Measurements from ENCODE around the gene CDH4.

Gene CDH4

GRCh38 chr20:61251529-61252393 is at the start of gene CDH4:
CDH4 (plus strand) TSS chr20:61252261.
- no peak for DNase-seq (ENCODE audit: low read depth, low spot score)

- DNase-seq (ENCODE audit: low read depth, low spot score): no peak
Observed at GRCh38 chr20:61203320-61203719, 48.7 kb upstream of the CDH4 start.

DNA sequence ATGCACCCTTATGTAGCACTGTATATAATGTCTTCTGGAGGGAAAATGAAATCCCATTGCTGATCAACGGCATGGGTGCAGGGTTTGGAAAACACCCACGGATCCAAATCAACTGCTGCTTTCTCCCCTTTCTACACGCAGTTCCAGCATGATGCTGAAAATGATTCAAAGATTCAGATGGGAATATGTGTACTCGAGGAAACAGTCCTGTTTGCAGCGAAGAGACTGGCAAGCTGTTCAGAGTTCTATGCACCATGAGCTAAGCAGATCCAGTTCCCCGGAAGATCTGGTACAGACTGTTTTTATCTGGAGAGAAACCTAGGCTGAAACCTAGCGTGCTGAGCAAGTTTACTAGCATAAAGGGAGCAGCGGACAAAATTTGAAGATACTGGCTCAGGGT is 47.9 kb upstream of the CDH4 start:
- DNase-seq (ENCODE audit: low read depth, low spot score): no peak

DNA sequence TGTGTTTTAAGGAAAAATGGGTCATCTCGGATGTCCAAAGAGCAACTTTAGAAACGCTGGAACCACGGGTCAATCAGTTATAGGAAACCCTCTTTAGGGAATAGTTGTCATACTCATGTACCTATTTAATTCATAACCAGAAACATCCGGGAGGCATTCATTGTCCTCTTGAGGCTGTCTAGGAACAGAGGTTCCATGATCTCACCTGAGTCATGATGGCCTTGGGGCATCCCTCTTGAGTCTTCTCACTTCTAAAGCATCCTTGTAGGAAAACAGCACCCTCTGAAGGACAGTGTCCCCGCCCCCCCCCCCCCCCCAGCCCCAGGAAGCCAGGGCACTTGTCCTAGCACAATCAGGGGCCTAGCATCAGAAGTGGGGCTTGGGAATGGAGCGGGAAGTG is 46.3 kb upstream of the CDH4 start:
- no peak for DNase-seq (ENCODE audit: low read depth, low spot score)

DNA sequence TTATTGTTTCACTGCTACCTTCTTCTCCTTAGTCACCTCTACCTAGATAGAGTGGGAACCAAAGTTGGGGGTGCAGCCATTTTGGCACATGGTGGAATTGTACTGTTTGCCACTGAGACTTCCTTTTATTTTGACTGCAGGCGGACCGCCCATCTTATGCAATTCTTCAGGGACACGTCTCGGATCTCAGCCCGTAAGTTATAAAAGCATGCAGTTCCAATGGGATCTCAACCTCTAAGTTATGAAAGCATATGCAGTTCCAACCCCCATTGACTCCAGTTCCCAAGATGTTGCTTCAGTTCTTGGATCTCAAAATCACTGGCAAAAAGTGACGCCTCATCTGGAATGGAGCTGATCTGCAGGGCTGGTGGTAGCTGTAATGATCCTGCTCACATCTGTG is 41.2 kb upstream of the CDH4 start:
- DNase-seq (ENCODE audit: low read depth, low spot score): no peak

DNA sequence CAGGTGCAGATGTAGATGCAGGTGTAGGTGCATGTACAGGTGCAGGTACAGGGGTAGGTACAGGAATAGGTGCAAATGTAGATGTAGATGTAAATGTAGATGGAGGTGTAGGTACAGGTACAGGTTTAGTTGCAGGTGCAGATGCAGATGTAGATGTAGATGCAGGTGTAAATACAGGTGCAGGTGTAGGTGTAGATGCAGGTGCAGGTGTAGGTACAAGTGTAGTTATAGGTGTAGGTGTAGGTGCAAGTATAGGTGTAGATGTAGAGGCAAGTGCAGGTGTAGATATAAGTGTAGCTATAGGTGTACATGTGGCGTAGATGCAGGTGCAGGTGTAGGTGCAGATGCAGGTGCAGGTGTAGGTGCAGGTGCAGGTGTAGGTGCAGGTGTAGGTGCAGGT is 34.2 kb upstream of the CDH4 start:
- no peak for DNase-seq (ENCODE audit: low read depth, low spot score)

GRCh38 chr20:61219021-61219431 is 33.0 kb upstream of the CDH4 start:
- DNase-seq (ENCODE audit: low read depth, low spot score): no peak

DNA sequence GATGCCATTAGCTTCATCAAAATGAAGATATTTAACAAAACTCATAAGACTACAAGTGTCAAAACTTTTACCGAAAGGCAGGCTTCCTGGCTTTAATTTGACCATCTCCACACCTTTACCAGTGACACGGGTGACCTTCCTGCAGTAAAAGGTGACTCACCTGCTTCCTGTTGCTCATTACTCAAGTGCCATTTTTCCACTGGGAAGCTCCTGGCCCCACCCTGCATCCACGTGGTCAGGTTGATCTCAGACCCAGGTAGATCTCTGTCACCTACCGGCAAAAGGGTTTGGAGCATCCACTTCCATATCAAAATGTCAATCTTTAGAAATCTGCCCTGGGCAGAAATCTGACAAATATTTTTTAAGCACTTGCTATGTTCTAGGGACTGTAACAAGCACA is 31.9 kb upstream of the CDH4 start:
- DNase-seq (ENCODE audit: low read depth, low spot score): no peak

- DNase-seq (ENCODE audit: low read depth, low spot score): no peak
Observed at GRCh38 chr20:61220626-61221325, 31.3 kb upstream of the CDH4 start.

DNA sequence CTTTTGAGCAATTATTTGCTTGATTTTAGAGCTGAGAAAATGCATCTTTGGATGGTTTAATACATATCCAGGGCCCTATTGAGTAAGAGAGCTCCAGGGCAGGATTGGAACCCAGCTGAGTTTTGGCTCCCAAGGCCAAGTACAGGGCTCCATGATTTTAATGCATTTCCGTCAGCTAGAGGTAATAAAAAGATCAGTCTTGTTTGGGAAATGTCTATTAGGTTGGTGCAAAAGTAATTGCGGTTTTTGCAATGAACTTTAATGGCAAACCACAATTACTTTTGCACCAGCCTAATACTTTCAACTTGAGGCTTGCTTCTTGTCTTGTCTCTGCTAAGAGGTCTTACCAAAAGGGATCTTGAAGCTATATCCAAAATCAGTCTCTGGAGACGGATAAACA is 29.4 kb upstream of the CDH4 start:
- no peak for DNase-seq (ENCODE audit: low read depth, low spot score)

DNA sequence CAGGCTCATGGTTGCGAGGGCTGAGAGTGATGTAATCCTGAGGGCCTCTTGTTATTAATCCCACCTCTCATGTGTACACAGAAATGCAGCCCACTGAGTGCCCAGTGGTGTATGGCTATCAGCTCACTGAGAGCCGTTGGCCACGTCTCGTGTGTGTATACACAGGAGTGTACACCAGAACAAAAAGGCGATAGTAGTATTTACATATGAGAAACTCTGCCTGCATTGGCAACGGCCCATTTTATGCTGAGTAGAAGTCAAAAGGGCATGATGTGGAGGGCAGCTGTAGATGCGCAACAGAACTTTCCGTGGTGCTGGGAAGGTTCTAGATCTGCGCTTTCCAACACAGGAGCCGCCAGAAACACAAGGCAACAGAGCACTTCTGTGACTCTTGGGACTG is 28.9 kb upstream of the CDH4 start:
- DNase-seq (ENCODE audit: low read depth, low spot score): no peak

- DNase-seq (ENCODE audit: low read depth, low spot score): no peak
Observed at GRCh38 chr20:61230166-61230565, 21.9 kb upstream of the CDH4 start.

GRCh38 chr20:61233590-61233989 is 18.5 kb upstream of the CDH4 start:
- no peak for DNase-seq (ENCODE audit: low read depth, low spot score)

GRCh38 chr20:61234224-61234890 is 17.7 kb upstream of the CDH4 start:
- DNase-seq (ENCODE audit: low read depth, low spot score): no peak

DNA sequence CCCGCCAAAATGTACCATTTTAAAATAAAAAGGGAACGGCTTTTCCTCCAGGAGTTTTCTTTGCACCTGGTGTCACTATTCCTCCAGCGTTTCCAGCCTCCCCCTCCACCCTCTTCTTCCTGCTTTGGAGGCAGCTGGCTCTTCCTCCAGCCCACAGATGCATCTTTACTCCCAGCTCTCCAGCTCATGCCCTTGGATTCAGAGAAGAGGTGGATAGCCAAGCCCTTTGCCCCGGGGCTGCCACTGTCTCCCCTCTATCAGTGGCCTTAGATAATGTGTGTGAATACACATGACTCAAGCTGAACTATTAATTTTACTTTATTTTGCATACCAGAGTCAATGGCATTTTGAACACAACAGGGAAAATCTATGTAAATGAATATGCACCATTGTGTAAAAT is 15.3 kb upstream of the CDH4 start:
- no peak for DNase-seq (ENCODE audit: low read depth, low spot score)

GRCh38 chr20:61238813-61239212 is 13.2 kb upstream of the CDH4 start:
- DNase-seq (ENCODE audit: low read depth, low spot score): no peak

GRCh38 chr20:61240814-61241213 is 11.2 kb upstream of the CDH4 start:
- no peak for DNase-seq (ENCODE audit: low read depth, low spot score)

- no peak for DNase-seq (ENCODE audit: low read depth, low spot score)
Observed at GRCh38 chr20:61244213-61244612, 7.8 kb upstream of the CDH4 start.

DNA sequence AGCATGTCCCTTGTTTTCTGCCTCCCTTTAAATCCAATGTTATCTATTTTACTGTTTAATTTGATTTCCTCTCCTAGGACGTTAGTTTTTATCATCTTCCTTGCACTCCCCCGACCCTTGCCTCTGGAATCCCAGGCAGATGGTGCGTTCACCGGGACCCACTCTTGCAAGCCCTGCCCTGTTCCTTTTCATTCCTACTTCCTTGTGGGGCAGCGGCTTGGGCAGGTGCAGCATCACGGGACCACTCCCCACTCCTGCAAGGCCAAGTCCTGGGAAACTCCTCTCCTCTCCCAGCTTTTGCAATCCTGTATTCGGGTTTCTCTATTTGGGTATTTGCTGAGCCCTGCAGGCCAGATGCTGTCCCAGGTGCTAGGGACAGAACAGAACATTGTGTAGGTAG is 5.8 kb upstream of the CDH4 start:
- DNase-seq (ENCODE audit: low read depth, low spot score): no peak

- no peak for DNase-seq (ENCODE audit: low read depth, low spot score)
Observed at GRCh38 chr20:61249626-61250025, 2.4 kb upstream of the CDH4 start.

DNA sequence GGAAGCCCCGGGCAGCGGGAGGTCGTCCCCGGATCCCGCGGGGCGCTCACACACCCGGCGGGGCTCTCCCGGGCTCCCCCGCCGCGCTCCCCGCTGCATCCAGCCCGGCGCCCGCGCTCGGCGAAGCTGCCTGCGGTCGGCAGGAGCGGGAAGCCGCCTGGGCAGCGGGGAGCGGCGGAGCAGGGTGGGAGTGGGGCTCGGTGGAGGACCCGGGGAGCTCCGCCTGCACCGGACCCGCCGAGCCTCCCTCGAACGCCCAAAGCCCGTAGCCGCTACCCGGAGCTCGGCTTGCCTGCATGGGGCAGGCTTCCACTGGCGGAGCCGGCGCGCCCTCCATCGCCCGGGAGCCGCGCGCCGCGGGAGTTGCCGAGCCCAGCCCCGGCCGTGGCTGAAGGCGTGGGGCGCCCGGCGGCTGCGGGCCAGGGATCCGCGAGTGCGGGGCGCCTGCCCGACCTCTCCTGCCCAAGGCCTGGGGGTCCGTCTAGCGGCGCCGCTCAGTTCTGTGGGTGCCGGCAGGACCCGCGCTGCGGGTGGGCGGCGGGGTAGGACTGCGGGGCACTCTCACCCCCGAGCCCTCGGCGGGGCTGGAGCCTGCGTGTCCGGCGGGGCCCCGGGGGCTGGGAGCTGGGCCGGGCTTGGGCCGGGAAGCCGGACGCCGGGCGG is 671 bp downstream of the CDH4 start:
- DNase-seq (ENCODE audit: low read depth, low spot score): no peak

DNA sequence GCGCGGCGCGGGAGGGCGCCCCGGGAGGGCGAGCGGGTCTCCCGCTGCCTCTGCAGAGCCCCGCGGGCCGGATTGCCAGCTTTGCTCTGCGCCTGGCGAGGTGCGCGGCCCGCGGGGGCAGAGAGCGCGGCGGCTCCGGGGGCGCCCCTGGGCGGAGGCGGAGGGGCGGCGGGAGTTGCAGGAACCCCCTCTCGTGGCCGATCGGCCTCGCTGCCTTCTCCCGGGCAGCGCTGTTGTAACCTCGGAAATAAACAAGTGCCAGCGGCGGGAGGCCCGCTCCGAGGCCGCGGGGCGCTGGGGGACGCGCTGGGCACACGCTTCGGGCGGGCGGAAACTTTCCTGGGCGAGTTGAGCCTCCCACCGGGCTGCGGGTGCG is 1.2 kb downstream of the CDH4 start:
- DNase-seq (ENCODE audit: low read depth, low spot score): no peak
